Calu3 (cell line): ENCODE data around the gene TTLL10. TPM values are rescaled to one million over a fixed set of nuclear protein-coding genes. Genes with fewer than 3 reads are reported as not detected.
A peak's percentile ranks its signal among the peaks of the same experiment; 100 is the strongest.

ENCODE experiments used
- BruUV-seq: library from RNA; stranded (reverse); fragments of 400-500 nt; replicated peaks from 2 replicates; lab custom pipeline; 2021; lab: Mats Ljungman, UMichigan
- CTCF ChIA-PET: fragments of 300-600 bp; sonication (Branson Sonifier 250); formaldehyde crosslinking; loops from one replicate; lab custom pipeline; 2022; ENCODE audit warnings: antibody characterized with exemption; lab: Charles Lee
- DNase-seq: peaks from one replicate; pipeline ENCODE4 v3.0.0; 2022
- H3K27ac Mint-ChIP-seq: one replicate; pipeline ENCODE4 v1.8.0; 2022; ENCODE audit warnings: mixed read lengths; ENCODE audit not compliant: unreplicated experiment
- H3K27me3 Mint-ChIP-seq: one replicate; pipeline ENCODE4 v1.8.0; 2022; ENCODE audit warnings: mixed read lengths; ENCODE audit not compliant: unreplicated experiment
- H3K36me3 Mint-ChIP-seq: one replicate; pipeline ENCODE4 v1.8.0; 2022; ENCODE audit warnings: mild to moderate bottlenecking, moderate library complexity, mixed read lengths; ENCODE audit not compliant: insufficient read depth, unreplicated experiment
- H3K4me1 Mint-ChIP-seq: one replicate; pipeline ENCODE4 v1.8.0; 2022; ENCODE audit warnings: mild to moderate bottlenecking, low read depth, mixed read lengths; ENCODE audit not compliant: unreplicated experiment
- H3K4me3 Mint-ChIP-seq: one replicate; pipeline ENCODE4 v1.8.0; 2022; ENCODE audit warnings: mild to moderate bottlenecking, low read depth, moderate library complexity, mixed read lengths; ENCODE audit not compliant: unreplicated experiment
- H3K9me3 Mint-ChIP-seq: one replicate; pipeline ENCODE4 v1.8.0; 2022; ENCODE audit warnings: low read depth, mixed read lengths; ENCODE audit not compliant: unreplicated experiment
- intact Hi-C: fragments of 100-400 bp; cut with micrococcal nuclease; formaldehyde crosslinking; loops from one replicate; pipeline ENCODE4 v1.10.0; 2022; ENCODE audit not compliant: unreplicated experiment
- total RNA-seq: library from RNA; stranded (reverse); gene quantifications from 2 replicates; pipeline ENCODE4 v1.2.3, GENCODE V29; 2022
- TF ChIP-seq, protein P1 (sequence below): fragments of 200-600 bp; IDR thresholded peaks from one replicate; pipeline ENCODE4 v1.8.0; 2022; ENCODE audit warnings: antibody characterized with exemption; ENCODE audit not compliant: unreplicated experiment

The TTLL10 gene
- total RNA-seq, 1 experiment from 2014 or later: 3.5 TPM

DNA sequence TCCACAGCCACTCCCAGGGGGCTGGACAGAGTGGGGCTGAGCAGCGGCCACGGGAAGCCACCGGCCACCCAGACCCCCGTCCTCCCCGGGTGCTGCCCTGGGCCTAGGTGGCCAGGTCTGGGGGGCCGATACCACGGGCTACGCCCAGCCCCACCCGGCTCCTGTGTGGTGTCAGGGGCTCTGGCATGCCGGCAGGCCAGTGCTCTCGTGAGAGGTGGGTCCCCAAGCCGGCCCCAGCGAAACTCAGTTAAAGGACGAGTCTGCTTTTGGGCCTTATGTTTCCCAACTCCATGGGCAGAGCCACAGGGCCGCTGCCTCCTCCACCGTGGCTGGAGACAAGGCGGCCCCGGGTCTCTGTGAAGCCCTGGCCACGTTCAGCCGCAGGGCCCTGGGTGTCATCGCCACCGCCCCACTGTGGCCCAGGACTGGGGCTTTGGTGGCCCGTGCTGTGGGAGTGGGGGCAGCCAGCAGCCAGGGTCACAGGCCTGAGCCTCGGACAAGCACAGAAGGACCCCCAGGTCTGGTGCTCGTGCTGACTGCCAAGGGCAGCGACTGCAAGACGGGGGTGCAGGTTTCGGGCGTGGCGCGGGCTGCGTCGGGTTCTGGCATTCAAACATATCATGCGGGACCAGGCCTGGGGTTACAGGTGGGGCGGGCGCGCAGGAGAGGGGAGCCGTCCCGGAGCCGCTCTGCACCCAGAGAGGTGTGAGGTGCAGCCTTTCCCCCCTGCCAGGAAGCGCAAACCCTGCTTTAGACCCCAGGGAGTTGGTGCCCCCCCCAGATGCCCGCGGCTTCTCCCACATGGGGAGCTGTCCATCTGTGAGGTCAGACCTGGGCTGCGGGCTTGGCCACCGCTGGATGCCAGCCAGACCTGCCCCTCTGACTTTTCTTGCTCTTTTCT lies 45.9 kb upstream of the TTLL10 start:
- peaks cover 19% of the 10 kb centered on the region for H3K4me1 Mint-ChIP-seq
- H3K27me3 Mint-ChIP-seq: no peaks in the 10 kb centered on the region
- BruUV-seq: TSS peak; percentile 19
- peak overlapping the region; percentile 78 for H3K4me3 Mint-ChIP-seq
- H3K27ac Mint-ChIP-seq: peak overlapping the region; percentile 39
- TF ChIP-seq, protein P1, sequence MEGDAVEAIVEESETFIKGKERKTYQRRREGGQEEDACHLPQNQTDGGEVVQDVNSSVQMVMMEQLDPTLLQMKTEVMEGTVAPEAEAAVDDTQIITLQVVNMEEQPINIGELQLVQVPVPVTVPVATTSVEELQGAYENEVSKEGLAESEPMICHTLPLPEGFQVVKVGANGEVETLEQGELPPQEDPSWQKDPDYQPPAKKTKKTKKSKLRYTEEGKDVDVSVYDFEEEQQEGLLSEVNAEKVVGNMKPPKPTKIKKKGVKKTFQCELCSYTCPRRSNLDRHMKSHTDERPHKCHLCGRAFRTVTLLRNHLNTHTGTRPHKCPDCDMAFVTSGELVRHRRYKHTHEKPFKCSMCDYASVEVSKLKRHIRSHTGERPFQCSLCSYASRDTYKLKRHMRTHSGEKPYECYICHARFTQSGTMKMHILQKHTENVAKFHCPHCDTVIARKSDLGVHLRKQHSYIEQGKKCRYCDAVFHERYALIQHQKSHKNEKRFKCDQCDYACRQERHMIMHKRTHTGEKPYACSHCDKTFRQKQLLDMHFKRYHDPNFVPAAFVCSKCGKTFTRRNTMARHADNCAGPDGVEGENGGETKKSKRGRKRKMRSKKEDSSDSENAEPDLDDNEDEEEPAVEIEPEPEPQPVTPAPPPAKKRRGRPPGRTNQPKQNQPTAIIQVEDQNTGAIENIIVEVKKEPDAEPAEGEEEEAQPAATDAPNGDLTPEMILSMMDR: no peak
- no peak for DNase-seq
- CTCF ChIA-PET: no interaction called here
- intact Hi-C loops: no loop called here
- no peaks in the 10 kb centered on the region for H3K9me3 Mint-ChIP-seq
- H3K36me3 Mint-ChIP-seq: peaks cover 43% of the 10 kb centered on the region

DNA sequence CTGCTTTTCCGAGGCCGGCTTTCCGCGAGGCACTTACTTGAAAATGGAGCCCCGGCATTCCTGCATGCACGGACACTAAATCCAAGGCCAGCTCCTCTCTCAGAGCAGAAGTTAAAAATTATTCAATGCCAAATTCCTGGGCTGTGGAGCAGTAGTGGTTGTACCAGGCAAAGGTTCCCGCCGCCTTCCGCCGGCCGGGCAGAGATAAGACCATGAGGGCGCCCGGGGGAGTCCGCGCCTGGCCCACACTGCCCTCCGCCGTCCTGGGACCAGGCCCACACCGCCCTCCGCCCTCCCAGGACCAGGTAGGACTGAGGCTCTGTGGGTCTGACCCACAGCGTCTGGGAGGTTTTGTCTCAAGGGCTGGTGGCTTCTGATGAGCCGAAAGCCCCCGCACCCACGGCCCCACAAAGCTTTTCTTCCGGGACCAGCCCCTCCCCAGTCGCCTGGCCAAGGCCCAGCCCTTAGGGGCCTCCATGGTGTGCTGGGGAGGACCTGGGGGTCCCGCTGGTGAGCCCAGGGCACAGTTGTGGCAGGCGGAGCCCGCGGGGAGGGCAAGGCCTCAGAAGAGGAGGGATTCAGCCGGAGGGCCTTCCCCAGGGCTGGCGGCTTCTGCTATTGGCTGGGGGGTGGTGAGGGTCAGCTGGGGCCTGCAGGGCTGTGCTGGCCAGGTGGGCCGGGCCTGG lies 45.1 kb upstream of the TTLL10 start:
- peak overlapping the region; percentile 78 for H3K4me3 Mint-ChIP-seq
- no peaks in the 10 kb centered on the region for H3K27me3 Mint-ChIP-seq
- intact Hi-C loops: no loop called here
- BruUV-seq: no TSS peak
- CTCF ChIA-PET: no interaction called here
- H3K36me3 Mint-ChIP-seq: peaks cover 46% of the 10 kb centered on the region
- peak overlapping the region; percentile 39 for H3K27ac Mint-ChIP-seq
- TF ChIP-seq, protein P1: no peak
- peaks cover 22% of the 10 kb centered on the region for H3K4me1 Mint-ChIP-seq
- peak; percentile 30 for DNase-seq
- H3K9me3 Mint-ChIP-seq: no peaks in the 10 kb centered on the region

DNA sequence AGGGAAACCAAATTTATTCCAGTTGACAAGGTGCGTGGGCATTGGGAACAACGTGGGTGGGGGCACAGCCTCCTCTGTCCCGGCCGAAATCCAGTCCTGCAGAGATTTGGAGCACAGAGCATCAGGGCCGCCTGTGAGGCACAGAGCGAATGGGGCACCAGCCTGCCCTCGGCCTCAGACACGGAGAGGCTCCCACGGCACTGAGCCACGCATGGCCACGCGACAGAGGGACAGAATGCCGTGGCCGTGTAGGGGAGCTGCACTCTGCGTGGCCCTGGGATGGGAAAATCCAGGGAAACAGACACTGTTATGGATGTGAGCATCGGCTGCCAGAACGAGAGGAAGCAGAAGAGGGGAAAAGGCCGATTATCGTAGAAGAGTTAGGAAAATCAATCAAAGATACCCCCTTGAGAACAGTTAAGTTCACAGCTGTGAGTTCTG lies 44.3 kb upstream of the TTLL10 start:
- Mint-ChIP-seq H3K36me3 (peaks cover 39% of the 10 kb centered on the region), H3K4me3 (peak overlapping the region; percentile 78), H3K27ac (no peak overlapping the region), H3K9me3 (no peaks in the 10 kb centered on the region), H3K4me1 (peaks cover 22% of the 10 kb centered on the region), H3K27me3 (no peaks in the 10 kb centered on the region)
- no TSS peak for BruUV-seq
- CTCF ChIA-PET: interaction anchor here (0.6 to 0.7 kb wide), 2 partner anchors 28 to 51 kb away, joined by 5 read pairs; no protein-coding TSS in a partner anchor
- TF ChIP-seq, protein P1: no peak
- intact Hi-C loops: no loop called here
- no peak for DNase-seq

DNA sequence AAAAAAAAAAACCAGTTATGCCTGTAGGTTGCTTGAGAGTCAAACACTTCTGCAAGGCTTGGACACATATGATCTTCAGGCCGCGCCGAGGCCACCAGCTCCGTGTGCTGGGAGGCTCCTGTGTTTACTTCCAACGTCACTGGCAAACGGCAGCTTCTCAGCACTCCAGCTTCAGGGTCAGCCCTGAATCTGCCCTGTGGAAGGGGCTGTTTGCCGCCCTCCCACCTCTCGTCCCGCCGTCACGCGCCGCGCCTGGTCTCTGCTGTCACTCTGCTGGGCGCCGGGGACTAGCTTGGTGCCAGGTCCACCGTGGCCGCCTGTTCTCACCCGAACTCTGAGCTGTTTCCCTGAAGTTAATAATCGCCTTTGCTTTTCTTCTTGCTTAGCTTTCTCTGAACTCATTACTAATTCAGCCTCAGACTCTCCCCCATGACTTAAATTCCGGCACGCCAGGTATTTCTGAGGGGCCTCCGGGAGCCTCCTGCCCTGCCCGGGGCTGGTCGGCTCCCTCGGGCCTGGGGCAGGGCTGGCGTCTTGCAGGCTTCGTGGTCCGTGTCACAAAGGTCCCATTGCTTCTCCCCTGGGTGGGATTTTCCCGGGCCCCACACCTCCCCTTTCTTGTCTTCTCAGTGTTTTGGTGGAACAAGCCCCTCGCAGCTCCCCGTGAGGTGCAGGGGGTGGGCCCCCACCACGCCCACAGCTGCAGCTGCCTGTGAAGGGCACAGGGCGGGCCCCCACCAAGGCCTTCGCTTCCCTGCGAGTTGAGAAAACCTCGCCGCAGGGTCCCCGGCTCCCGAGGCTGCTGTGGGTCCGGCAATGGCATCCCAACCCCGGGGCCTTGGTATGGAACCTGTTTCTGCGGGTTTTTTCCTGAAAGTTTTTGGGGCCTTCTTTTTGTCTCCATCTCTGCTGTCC lies 43.2 kb upstream of the TTLL10 start:
- H3K9me3 Mint-ChIP-seq: no peaks in the 10 kb centered on the region
- H3K27me3 Mint-ChIP-seq: no peaks in the 10 kb centered on the region
- BruUV-seq: TSS peak; percentile 36
- no peak overlapping the region for H3K4me3 Mint-ChIP-seq
- peaks cover 43% of the 10 kb centered on the region for H3K36me3 Mint-ChIP-seq
- intact Hi-C loops: no loop called here
- TF ChIP-seq, protein P1: no peak
- CTCF ChIA-PET: interaction anchor here (0.7 kb wide), 1 partner anchor 27 kb away, joined by 5 read pairs; no protein-coding TSS in a partner anchor
- no peak for DNase-seq
- no peak overlapping the region for H3K27ac Mint-ChIP-seq
- peaks cover 14% of the 10 kb centered on the region for H3K4me1 Mint-ChIP-seq
